Upper lobe of left lung (tissue), 6 donors: ENCODE measurements around the gene TNNT2. TPM values are rescaled to one million over a fixed set of nuclear protein-coding genes. Genes with fewer than 3 reads are reported as not detected.

ENCODE experiments used
- ATAC-seq, 2 donors: fragments of 200-7000 bp; cut with Tn5 transposase; one replicate each; pipeline ENCODE4 v1.9.1; 2022; ENCODE audit warnings: mild to moderate bottlenecking in 2 of 2, moderate library complexity in 2 of 2; ENCODE audit not compliant: low FRiP score in 2 of 2
- DNase-seq, 2 donors: peaks; one replicate each; pipeline ENCODE4 v3.0.0-alpha.2; 2019 to 2020
- H3K27ac ChIP-seq, 4 donors: fragments of 200-600 bp; sonication (generic); one replicate each; pipeline ENCODE4 v1.5.1; 2016 to 2019
- H3K27me3 ChIP-seq, 4 donors: fragments of 200-600 bp; sonication (generic); one replicate each; pipeline ENCODE4 v1.5.1; 2017 to 2019
- H3K36me3 ChIP-seq, 4 donors: fragments of 200-600 bp; sonication (generic); one replicate each; pipeline ENCODE4 v1.5.1; 2016 to 2019
- H3K4me1 ChIP-seq, 4 donors: fragments of 200-600 bp; sonication (generic); one replicate each; pipeline ENCODE4 v1.5.1; 2018 to 2019
- H3K4me3 ChIP-seq, 4 donors: fragments of 200-600 bp; sonication (generic); one replicate each; pipeline ENCODE4 v1.5.1; 2017 to 2019; ENCODE audit warnings: mild to moderate bottlenecking in 2 of 4, moderate library complexity in 1 of 4
- H3K9me3 ChIP-seq, 4 donors: fragments of 200-600 bp; sonication (generic); one replicate each; pipeline ENCODE4 v1.5.1; 2018 to 2019
- CTCF ChIP-seq, 6 experiments: fragments of 450-650 bp in 4 of 6; fragments of 200-600 bp in 2 of 6; sonication (generic) in 2 of 6; IDR thresholded peaks; one replicate each; pipeline ENCODE4 v1.5.1; 2016 to 2019; ENCODE audit warnings: antibody characterized with exemption in 6 of 6
- EP300 ChIP-seq, 4 donors: sonication (generic); formaldehyde crosslinking; IDR thresholded peaks; one replicate each; pipeline ENCODE4 v1.5.1; 2017; ENCODE audit warnings: antibody characterized with exemption in 4 of 4, control low read depth in 2 of 4
- POLR2A ChIP-seq, 4 donors: fragments of 450-650 bp; IDR thresholded peaks; one replicate each; pipeline ENCODE4 v1.5.1; 2016 to 2017; ENCODE audit warnings: antibody characterized with exemption in 4 of 4, mild to moderate bottlenecking in 2 of 4
- POLR2AphosphoS5 ChIP-seq, 2 donors: sonication (generic); formaldehyde crosslinking; IDR thresholded peaks; one replicate each; pipeline ENCODE4 v1.5.1; 2017; ENCODE audit warnings: antibody characterized with exemption in 2 of 2
- WGBS, 2 donors: methylation state at CpG; one replicate each; pipeline ENCODE4 v1.1.5; 2017 to 2018; 5-methylcytosine and 5-hydroxymethylcytosine counted together
- total RNA-seq, 6 donors: library from RNA; depleted of rRNA in 4 of 6; stranded (reverse); fragments of >200 nt in 4 of 6; gene quantifications; one replicate each; pipeline versions ENCODE4 v1.1.0 to v1.2.1, GENCODE V29; 2016 to 2021
- donor health status: DM: no; HTN: no; CAD: no; lungs with moderate emphysema.
- donor health status: DM: no; HTN: yes; CAD: no; lungs with severe emphysema.

Gene TNNT2
- total RNA-seq, 6 donors from 2014 or later, result 2.0 to 31.4 (median 6.4) TPM

DNA sequence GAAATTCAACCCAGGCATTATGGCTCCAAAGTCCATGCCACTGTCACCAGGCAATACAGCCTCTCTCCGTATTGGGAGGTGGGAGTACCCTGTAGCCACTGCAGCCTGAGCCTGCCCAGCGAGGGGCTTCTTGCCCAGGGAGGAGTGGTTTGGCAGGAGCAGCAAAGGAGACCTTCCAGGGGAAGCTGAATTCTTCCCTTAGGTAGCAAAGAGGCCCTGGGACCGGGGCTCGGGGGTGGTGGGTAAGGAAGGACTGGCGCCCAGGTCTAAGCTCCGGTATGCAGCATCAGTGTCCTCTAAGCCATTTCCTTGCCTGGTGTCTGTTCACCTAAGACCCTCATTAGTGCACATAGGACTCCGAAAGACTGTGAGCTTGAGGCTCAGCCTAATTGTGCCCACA lies 17.0 kb downstream of the TNNT2 start:
- no peaks in the 10 kb centered on the region for H3K9me3 ChIP-seq
- DNase-seq (no peak), ATAC-seq (no peak)
- no peaks in the 10 kb centered on the region for H3K27me3 ChIP-seq
- H3K36me3 ChIP-seq, result no peaks in the 10 kb centered on the region
- peaks cover 0 to 16% (median 10%) of the 10 kb centered on the region in 4 donors for H3K4me1 ChIP-seq
- H3K27ac ChIP-seq, result no peak overlapping the region
- TF ChIP-seq POLR2A (IDR thresholded peaks at IDR 0.05) (no peak), CTCF (IDR thresholded peaks at IDR 0.05) (no peak)
- 86 to 93% methylated on average over 5 to 7 of the region's 7 CpGs for WGBS, 2 donors
- H3K4me3 ChIP-seq, result no peak overlapping the region

DNA sequence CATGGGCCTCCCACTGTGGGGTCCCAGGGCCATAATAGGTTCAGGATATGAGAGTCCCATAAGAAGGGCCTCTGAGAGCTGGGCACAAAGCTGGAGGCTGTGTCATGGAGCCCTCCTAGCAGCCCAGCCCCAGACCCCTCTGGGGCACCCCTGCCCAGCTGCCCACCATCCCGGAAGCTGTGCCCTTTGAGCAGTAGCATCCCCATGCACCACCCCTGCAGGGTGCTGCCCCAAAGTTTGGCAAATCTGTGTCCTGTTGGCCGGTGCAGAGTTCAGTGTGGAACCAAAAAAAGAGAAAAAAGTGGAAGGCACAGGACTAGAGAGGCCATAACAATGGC lies 17.6 kb downstream of the TNNT2 start:
- TF ChIP-seq EP300 (IDR thresholded peaks at IDR 0.05) (no peak), POLR2A (IDR thresholded peaks at IDR 0.05) (no peak), CTCF (IDR thresholded peaks at IDR 0.05) (no peak), POLR2AphosphoS5 (IDR thresholded peaks at IDR 0.05) (no peak)
- WGBS, 2 donors, result 75 to 90% methylated on average over 1 to 2 of the region's 2 CpGs

GRCh38 chr1:201359031-201359872 lies 18.2 kb downstream of the TNNT2 start:
- no peak for TF ChIP-seq POLR2A (IDR thresholded peaks at IDR 0.05)

More for the DNA sequence above, 17.6 kb downstream of the TNNT2 start:
- Histone ChIP-seq H3K9me3 (no peaks in the 10 kb centered on the region), H3K27me3 (no peaks in the 10 kb centered on the region), H3K36me3 (no peaks in the 10 kb centered on the region), H3K4me3 (no peak overlapping the region), H3K4me1 (peaks cover 0 to 16% (median 10%) of the 10 kb centered on the region in 4 donors), H3K27ac (no peak overlapping the region)
- DNase-seq (no peak), ATAC-seq (no peak)

GRCh38 chr1:201358596-201358995 lies 18.9 kb downstream of the TNNT2 start:
- H3K4me3 ChIP-seq, result no peak overlapping the region
- H3K9me3 ChIP-seq, result no peaks in the 10 kb centered on the region
- peak; percentile 40 to 63 for TF ChIP-seq POLR2AphosphoS5 (IDR thresholded peaks at IDR 0.05)
- TF ChIP-seq EP300 (IDR thresholded peaks at IDR 0.05), result peak in 1 of 4 donors; percentile 66
- no peak for TF ChIP-seq CTCF (IDR thresholded peaks at IDR 0.05)
- ATAC-seq (no peak), DNase-seq (no peak)
- H3K27me3 ChIP-seq, result no peaks in the 10 kb centered on the region
- 62 to 85% methylated on average over 2 to 4 of the region's 4 CpGs for WGBS, 2 donors
- H3K27ac ChIP-seq, result peak overlapping the region in 1 of 4 donors; percentile 43
- peaks cover 0 to 16% (median 10%) of the 10 kb centered on the region in 4 donors for H3K4me1 ChIP-seq
- no peaks in the 10 kb centered on the region for H3K36me3 ChIP-seq

More at GRCh38 chr1:201359031-201359872, 18.2 kb downstream of the TNNT2 start:
- H3K4me1 ChIP-seq, result peaks cover 0 to 16% (median 10%) of the 10 kb centered on the region in 4 donors
- H3K9me3 ChIP-seq, result no peaks in the 10 kb centered on the region
- no peak for ATAC-seq
- no peak for DNase-seq
- WGBS, 2 donors, result 80 to 84% methylated on average over 18 of the region's 18 CpGs
- no peak overlapping the region for H3K4me3 ChIP-seq
- peak overlapping the region in 1 of 4 donors; percentile 35 for H3K27ac ChIP-seq
- H3K27me3 ChIP-seq, result no peaks in the 10 kb centered on the region
- no peaks in the 10 kb centered on the region for H3K36me3 ChIP-seq

GRCh38 chr1:201357636-201358348 lies 19.7 kb downstream of the TNNT2 start:
- H3K4me1 ChIP-seq, result peaks cover 0 to 16% (median 10%) of the 10 kb centered on the region in 4 donors
- DNase-seq (no peak), ATAC-seq (no peak)
- H3K4me3 ChIP-seq, result no peak overlapping the region
- H3K27me3 ChIP-seq, result no peaks in the 10 kb centered on the region
- WGBS, 2 donors, result 75 to 77% methylated on average over 9 to 10 of the region's 10 CpGs
- no peaks in the 10 kb centered on the region for H3K36me3 ChIP-seq
- TF ChIP-seq EP300 (IDR thresholded peaks at IDR 0.05), result no peak
- no peak for TF ChIP-seq CTCF (IDR thresholded peaks at IDR 0.05)
- TF ChIP-seq POLR2AphosphoS5 (IDR thresholded peaks at IDR 0.05), result no peak
- TF ChIP-seq POLR2A (IDR thresholded peaks at IDR 0.05), result no peak
- H3K27ac ChIP-seq, result peak overlapping the region in 1 of 4 donors; percentile 43
- H3K9me3 ChIP-seq, result no peaks in the 10 kb centered on the region
